GM12875 (cell line): ENCODE data around the gene HLA-DRB5.
"Not testable (repeated sequence)": the region's sequence is repeated elsewhere in the genome, so short reads cannot be mapped to it uniquely, and the experiment has no call there.

ENCODE experiments used
- H3K4me3 ChIP-seq: one replicate; pipeline ENCODE4 v1.5.1; 2011; ENCODE audit warnings: low read depth, low read length, control low read depth
- TF ChIP-seq, protein P1 (sequence below): IDR thresholded peaks from 2 replicates; pipeline ENCODE4 v1.5.1; 2011; ENCODE audit warnings: low read depth, mild to moderate bottlenecking, control low read depth, inconsistent platforms, low read length, moderate library complexity, borderline replicate concordance; ENCODE audit not compliant: insufficient read depth

The HLA-DRB5 gene

GRCh38 chr6:32492351-32492750 is 37.7 kb downstream of the HLA-DRB5 start:
- TF ChIP-seq, protein P1, sequence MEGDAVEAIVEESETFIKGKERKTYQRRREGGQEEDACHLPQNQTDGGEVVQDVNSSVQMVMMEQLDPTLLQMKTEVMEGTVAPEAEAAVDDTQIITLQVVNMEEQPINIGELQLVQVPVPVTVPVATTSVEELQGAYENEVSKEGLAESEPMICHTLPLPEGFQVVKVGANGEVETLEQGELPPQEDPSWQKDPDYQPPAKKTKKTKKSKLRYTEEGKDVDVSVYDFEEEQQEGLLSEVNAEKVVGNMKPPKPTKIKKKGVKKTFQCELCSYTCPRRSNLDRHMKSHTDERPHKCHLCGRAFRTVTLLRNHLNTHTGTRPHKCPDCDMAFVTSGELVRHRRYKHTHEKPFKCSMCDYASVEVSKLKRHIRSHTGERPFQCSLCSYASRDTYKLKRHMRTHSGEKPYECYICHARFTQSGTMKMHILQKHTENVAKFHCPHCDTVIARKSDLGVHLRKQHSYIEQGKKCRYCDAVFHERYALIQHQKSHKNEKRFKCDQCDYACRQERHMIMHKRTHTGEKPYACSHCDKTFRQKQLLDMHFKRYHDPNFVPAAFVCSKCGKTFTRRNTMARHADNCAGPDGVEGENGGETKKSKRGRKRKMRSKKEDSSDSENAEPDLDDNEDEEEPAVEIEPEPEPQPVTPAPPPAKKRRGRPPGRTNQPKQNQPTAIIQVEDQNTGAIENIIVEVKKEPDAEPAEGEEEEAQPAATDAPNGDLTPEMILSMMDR, result no peak
- no peak overlapping the region for H3K4me3 ChIP-seq

GRCh38 chr6:32491700-32492099 is 38.4 kb downstream of the HLA-DRB5 start:
- TF ChIP-seq, protein P1, result no peak
- no peak overlapping the region for H3K4me3 ChIP-seq

DNA sequence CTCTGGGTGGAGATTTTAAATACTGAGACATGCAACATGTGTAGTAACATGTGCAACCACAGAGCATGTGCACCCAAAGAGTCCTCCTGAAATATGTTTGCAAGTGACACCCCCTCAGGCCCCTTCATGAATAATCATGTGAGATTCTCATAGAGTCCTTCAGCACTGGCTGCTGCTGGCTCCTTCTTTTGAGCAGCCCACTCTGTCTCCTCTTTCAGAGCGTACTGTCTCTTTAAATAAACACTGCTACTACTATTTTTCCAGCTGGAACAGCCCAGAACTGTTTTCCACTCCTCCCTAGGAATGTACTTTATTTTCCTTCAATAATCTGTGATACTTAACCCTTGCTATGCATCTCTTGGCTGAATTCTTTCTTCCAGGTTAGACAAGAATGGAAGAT is 42.0 kb downstream of the HLA-DRB5 start:
- TF ChIP-seq, protein P1, result no peak

GRCh38 chr6:32484614-32484998 is 45.5 kb downstream of the HLA-DRB5 start:
- TF ChIP-seq, protein P1, result no peak
- no peak overlapping the region for H3K4me3 ChIP-seq

More for the DNA sequence above, 42.0 kb downstream of the HLA-DRB5 start:
- H3K4me3 ChIP-seq, result no peak overlapping the region

- TF ChIP-seq, protein P1, result no peak
- H3K4me3 ChIP-seq, result no peak overlapping the region
Measured at GRCh38 chr6:32483968-32484613, 46.0 kb downstream of the HLA-DRB5 start.

- H3K4me3 ChIP-seq, result no peak overlapping the region
- TF ChIP-seq, protein P1, result no peak
Measured at GRCh38 chr6:32475392-32476206, 54.5 kb downstream of the HLA-DRB5 start.

DNA sequence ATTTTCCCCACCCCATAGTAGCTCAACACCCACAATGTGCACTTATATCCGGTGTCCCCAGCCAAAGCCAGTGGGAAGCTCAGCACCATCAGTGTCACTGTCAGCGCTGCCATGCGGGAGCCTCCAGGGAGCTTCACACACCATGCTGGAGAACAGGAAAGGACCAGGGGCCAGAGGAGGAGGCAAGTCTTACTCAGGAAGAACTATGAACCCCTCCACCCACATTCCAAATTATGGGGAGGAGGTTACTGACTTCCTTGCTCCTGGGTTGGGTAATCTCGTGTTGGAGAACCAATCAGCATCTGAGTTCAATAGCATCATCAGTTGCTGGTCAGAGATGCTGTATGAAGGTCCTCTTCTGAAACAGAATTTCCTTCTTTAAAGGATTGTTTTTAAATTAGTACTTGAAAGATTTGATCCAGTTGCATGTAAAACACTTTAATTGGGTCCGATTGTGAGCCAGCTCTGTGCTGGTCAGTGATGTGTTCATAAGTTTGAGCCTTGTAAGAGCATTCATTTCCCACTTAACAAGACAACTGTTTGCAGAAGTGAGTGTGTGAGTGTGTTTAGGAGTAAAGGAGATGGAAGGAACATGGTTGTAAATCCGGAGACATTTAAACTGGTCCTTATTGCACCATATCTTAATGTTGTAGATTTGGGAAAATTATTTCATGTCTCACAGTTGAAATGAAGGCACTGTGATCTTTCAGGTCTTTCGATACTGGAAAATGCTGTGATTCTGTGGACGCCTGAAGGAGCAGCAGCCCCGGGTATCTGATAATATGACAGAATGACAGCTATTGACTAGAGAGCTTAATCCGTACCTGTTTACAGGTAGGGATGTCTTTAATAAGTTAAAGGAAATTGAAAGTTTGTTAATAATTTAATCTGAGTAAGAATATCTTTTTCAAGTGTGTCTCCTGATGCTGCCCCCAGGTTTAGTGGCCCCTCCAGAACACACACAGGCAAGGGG is 56.4 kb downstream of the HLA-DRB5 start:
- not testable (repeated sequence) for H3K4me3 ChIP-seq
